GM19463 (cell line): ENCODE results near the gene HCRTR1.

Experiments used
- ATAC-seq: cut with Tn5 transposase; IDR thresholded peaks from one replicate; pipeline ENCODE4 v1.9.1; 2021; ENCODE audit warnings: mild to moderate bottlenecking, moderate library complexity; ENCODE audit not compliant: unreplicated experiment

The HCRTR1 gene

DNA sequence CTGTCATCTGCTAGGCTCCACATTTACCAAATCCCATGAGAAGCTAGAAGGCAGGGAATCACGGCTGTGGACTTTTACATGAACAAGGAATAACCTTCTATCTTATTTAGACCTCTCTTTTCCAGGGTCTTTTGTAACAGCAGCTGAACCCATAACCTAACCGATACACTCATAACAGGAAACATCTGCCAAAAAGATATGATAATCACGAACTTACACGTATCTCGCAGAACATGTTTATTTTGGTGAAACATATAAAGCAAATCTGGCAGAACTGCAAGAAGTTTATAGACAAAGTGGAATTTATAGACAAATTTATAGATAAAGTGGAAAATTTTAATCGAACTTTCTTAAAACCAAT lies 20.8 kb upstream of the HCRTR1 start:
- ATAC-seq, result no peak

- ATAC-seq, result no peak
Measured at GRCh38 chr1:31598980-31599379, 18.5 kb upstream of the HCRTR1 start.

GRCh38 chr1:31600641-31601040 lies 16.8 kb upstream of the HCRTR1 start:
- ATAC-seq, result no peak

DNA sequence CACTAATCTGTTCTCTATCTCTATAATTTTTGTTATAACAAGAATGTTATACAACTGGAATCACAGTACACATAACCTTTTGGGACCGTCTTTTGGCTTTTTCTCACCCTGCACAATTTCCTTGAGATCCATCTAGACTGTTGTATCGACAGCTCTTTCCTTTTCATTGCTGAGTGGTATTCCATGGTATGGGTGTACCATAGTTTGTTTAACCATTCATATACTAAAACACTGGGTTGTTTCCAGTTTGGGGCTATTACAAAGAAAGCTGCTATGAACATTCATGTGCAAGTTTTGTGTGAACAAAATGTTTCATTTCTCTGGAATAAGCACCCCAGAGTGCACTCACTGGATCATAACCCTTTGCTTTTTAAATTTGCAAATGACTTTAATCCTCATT lies 15.4 kb upstream of the HCRTR1 start:
- ATAC-seq, result no peak

GRCh38 chr1:31605908-31606427 lies 11.5 kb upstream of the HCRTR1 start:
- peak; percentile 92 for ATAC-seq

DNA sequence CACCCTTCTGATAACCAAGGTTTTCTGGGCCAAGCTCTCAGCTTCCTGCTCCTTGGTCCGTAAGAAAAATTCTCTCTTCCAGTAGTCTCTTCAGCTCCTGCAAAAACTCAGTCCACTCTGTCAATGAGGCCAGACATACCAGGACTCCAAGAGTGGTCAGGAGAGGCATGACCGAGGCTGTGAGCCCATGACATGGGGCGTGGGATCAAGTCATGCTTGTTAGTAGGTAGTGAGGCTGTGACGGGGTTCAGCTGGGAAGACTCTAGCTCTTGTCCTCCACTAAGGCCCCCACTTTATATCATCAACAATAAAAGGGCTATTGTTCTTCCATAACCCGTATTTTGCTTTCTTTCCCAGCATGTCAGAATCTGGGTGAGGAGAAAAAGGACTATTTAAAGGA lies 10.1 kb upstream of the HCRTR1 start:
- no peak for ATAC-seq

DNA sequence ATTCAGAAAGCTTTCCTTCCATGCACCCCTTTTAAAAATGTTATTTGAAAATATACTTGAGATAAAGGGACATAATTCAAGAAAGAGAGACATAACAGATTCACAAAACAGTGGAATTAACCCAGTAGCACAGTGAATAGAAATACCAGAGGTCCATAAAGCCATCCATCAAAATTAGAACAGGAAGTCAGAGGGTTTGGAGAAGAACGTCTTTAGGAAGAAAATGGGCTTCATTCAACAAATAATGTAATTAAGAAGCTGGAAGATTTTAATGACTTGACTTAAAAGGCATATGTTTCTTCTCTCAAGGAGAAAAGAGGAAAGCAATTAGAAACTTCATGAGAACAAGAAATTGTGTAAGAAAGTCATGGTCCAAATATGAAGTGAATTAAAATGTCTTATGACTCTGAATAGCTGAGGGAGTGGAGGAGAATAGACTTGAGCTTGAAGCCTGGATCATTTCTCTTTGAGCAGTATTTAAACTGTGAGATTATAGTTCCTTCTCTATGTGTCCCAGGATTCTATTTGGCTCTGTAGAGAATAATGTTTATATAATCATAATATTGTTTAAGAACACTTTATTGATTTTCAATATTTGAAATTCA lies 7.9 kb upstream of the HCRTR1 start:
- ATAC-seq, result no peak

GRCh38 chr1:31614414-31615005 lies 3.0 kb upstream of the HCRTR1 start:
- ATAC-seq, result no peak

DNA sequence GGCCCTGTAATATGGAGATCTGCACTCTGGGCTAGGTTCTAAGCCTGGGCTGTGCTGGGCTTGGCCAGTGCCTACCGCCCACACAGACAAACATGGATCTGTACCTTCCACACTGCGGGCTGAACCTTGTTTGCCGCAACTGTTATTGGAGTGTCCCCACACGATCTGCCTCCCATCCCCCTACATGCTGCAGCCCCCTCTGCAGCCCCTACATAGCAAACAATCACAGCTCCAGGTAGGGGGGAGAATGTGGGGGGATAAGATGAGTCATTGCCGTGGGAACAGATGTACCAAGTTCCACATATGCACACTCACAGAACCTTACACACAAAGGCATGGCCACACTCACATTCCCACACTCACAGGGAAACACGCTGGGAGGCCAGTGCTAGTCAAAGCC lies 2.1 kb upstream of the HCRTR1 start:
- no peak for ATAC-seq

GRCh38 chr1:31615939-31616338 lies 1.6 kb upstream of the HCRTR1 start:
- ATAC-seq, result no peak

- no peak for ATAC-seq
Measured at GRCh38 chr1:31617916-31618746, 642 bp downstream of the HCRTR1 start.

GRCh38 chr1:31618916-31619846 lies 1.7 kb downstream of the HCRTR1 start:
- no peak for ATAC-seq

- ATAC-seq, result no peak
Measured at GRCh38 chr1:31620631-31621497, 3.4 kb downstream of the HCRTR1 start.

GRCh38 chr1:31621498-31621820 lies 4.0 kb downstream of the HCRTR1 start:
- no peak for ATAC-seq

GRCh38 chr1:31621847-31622730 lies 4.6 kb downstream of the HCRTR1 start:
- no peak for ATAC-seq

GRCh38 chr1:31623365-31623764 lies 5.9 kb downstream of the HCRTR1 start:
- no peak for ATAC-seq

- ATAC-seq, result no peak
Measured at GRCh38 chr1:31624309-31624708, 6.8 kb downstream of the HCRTR1 start.

DNA sequence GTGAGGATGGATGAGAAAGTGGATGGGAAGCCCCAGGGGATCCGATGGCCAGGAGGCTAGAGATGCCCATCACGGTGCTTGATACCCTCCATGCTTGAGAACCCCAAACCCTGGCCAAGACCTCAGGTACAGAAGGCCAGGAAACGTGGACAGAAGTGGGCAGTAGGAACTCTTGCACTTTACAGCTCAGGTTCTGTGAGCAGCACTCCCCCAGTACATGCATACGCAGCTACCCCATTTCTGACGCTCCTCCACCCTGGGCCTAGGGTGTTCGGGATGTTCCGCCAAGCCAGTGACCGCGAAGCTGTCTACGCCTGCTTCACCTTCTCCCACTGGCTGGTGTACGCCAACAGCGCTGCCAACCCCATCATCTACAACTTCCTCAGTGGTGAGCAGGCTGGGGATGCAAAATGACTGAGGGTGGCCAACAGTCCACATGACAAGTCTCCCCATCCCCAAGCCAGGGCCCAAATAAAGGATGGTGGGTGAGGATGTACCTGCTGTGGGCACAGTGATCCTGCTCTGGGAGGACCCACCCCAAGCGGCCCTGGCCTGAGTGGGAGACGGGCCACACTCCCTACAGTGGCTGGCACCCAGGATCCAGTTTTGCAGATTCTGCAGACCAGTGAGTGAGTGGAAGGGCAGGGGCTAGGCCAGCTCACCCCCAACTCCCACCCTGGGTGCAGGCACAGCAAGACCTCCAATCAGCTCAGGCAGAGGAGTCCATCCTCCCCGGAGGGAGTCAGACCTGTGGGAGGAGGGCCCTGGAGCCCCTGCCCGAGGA lies 7.4 kb downstream of the HCRTR1 start:
- ATAC-seq, result no peak
